ENCODE results near the gene CDKN2AIPNL.

GRCh38 chr5:134455466-134455865, 43.8 kb upstream of the CDKN2AIPNL start:
- TF ChIP-seq CTCF (IDR thresholded peaks at IDR 0.05), result no peak
- no peak for TF ChIP-seq POLR2A (IDR thresholded peaks at IDR 0.05)
